ENCODE measurements around the gene DPH1.

The DPH1 gene

DNA sequence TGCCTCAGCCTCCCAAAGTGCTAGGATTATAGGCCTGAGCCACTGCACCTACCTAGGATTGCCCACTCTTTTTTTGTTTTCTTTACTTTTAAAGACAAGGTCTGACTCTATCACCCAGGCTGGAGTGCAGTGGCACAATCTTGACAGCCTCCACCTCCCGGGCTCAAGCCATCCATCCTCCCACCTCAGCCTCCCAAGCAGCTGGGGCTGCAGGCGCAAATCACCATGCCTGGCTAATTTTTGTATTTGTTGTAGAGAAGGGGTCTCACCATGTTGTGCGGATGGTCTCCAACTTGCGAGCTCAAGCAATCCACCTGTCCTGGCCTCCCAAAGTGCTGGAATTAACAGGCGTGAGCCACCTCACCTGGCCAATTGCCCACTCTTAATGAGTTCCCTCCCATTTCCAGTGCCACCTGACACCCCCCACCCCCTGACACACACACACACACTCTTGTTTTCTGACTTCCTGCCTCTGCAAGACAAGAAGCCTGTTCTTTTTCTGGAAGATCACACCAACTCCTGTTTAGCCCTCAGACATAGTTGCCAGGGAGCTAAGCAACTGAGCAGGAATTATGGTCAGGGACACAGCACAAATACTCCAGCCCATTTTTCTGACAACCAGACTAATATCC is 14.4 kb downstream of the DPH1 start:
- Histone ChIP-seq H3K9ac (ENCODE audit: low read length) (no peak overlapping the region), H3K27ac (ENCODE audit: low read length) (no peak overlapping the region), H3K4me3 (ENCODE audit: low read length) (no peak overlapping the region)

DNA sequence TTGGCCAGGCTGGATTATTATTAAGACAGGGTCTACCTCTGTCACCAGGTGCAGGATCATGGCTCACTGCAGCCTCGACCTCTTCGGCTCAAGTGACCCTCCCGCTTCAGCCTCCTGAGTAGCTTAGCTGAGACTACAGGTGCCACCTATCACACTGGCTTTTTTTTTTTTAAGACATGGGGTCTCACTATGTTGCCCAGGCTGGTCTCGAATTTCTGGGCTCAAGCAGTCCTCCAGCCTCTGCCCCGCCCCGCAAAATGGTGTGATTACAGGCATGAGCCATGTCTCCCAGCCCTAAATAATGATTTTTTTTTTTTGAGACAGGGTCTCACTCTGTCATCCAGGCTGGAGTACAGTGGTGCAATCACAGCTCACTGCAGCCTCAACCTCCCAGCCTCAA is 17.6 kb downstream of the DPH1 start:
- no peak overlapping the region for H3K27ac ChIP-seq (ENCODE audit: low read length)

More for the DNA sequence above, 14.4 kb downstream of the DPH1 start:
- Histone ChIP-seq H3K27me3 (ENCODE audit: control insufficient read depth, insufficient read depth, low read length) (peaks cover 33% of the 10 kb centered on the region), H3K9me3 (ENCODE audit: control insufficient read depth, low read depth, low read length) (no peaks in the 10 kb centered on the region), H3K36me3 (ENCODE audit: control insufficient read depth, low read depth, low read length) (no peaks in the 10 kb centered on the region), H3K4me1 (ENCODE audit: control insufficient read depth, low read depth, low read length) (peaks cover 5% of the 10 kb centered on the region)

GRCh38 chr17:2048805-2049204 is 18.9 kb downstream of the DPH1 start:
- H3K27ac ChIP-seq (ENCODE audit: low read length), result no peak overlapping the region
- no peaks in the 10 kb centered on the region for H3K4me1 ChIP-seq (ENCODE audit: control insufficient read depth, low read depth, low read length)
- no peaks in the 10 kb centered on the region for H3K9me3 ChIP-seq (ENCODE audit: control insufficient read depth, low read depth, low read length)
- no peak overlapping the region for H3K4me3 ChIP-seq (ENCODE audit: low read length)
- no peaks in the 10 kb centered on the region for H3K36me3 ChIP-seq (ENCODE audit: control insufficient read depth, low read depth, low read length)
- no peak overlapping the region for H3K9ac ChIP-seq (ENCODE audit: low read length)
- H3K27me3 ChIP-seq (ENCODE audit: control insufficient read depth, insufficient read depth, low read length), result peaks cover 72% of the 10 kb centered on the region

More for the DNA sequence above, 17.6 kb downstream of the DPH1 start:
- H3K9ac ChIP-seq (ENCODE audit: low read length), result no peak overlapping the region
- H3K9me3 ChIP-seq (ENCODE audit: control insufficient read depth, low read depth, low read length), result no peaks in the 10 kb centered on the region
- H3K4me3 ChIP-seq (ENCODE audit: low read length), result no peak overlapping the region
- no peaks in the 10 kb centered on the region for H3K36me3 ChIP-seq (ENCODE audit: control insufficient read depth, low read depth, low read length)
- peaks cover 60% of the 10 kb centered on the region for H3K27me3 ChIP-seq (ENCODE audit: control insufficient read depth, insufficient read depth, low read length)
- H3K4me1 ChIP-seq (ENCODE audit: control insufficient read depth, low read depth, low read length), result peaks cover 3% of the 10 kb centered on the region

GRCh38 chr17:2049333-2050299 is 19.7 kb downstream of the DPH1 start:
- Histone ChIP-seq H3K27ac (ENCODE audit: low read length) (no peak overlapping the region), H3K4me3 (ENCODE audit: low read length) (peak overlapping the region; percentile 39), H3K27me3 (ENCODE audit: control insufficient read depth, insufficient read depth, low read length) (peaks cover 78% of the 10 kb centered on the region), H3K9me3 (ENCODE audit: control insufficient read depth, low read depth, low read length) (no peaks in the 10 kb centered on the region), H3K9ac (ENCODE audit: low read length) (no peak overlapping the region), H3K4me1 (ENCODE audit: control insufficient read depth, low read depth, low read length) (no peaks in the 10 kb centered on the region), H3K36me3 (ENCODE audit: control insufficient read depth, low read depth, low read length) (no peaks in the 10 kb centered on the region)

GRCh38 chr17:2050300-2051060 is 20.5 kb downstream of the DPH1 start:
- no peaks in the 10 kb centered on the region for H3K9me3 ChIP-seq (ENCODE audit: control insufficient read depth, low read depth, low read length)
- H3K9ac ChIP-seq (ENCODE audit: low read length), result no peak overlapping the region
- no peaks in the 10 kb centered on the region for H3K36me3 ChIP-seq (ENCODE audit: control insufficient read depth, low read depth, low read length)
- H3K4me1 ChIP-seq (ENCODE audit: control insufficient read depth, low read depth, low read length), result no peaks in the 10 kb centered on the region
- no peak overlapping the region for H3K27ac ChIP-seq (ENCODE audit: low read length)
- H3K27me3 ChIP-seq (ENCODE audit: control insufficient read depth, insufficient read depth, low read length), result peaks cover 83% of the 10 kb centered on the region
- H3K4me3 ChIP-seq (ENCODE audit: low read length), result peak overlapping the region; percentile 13

DNA sequence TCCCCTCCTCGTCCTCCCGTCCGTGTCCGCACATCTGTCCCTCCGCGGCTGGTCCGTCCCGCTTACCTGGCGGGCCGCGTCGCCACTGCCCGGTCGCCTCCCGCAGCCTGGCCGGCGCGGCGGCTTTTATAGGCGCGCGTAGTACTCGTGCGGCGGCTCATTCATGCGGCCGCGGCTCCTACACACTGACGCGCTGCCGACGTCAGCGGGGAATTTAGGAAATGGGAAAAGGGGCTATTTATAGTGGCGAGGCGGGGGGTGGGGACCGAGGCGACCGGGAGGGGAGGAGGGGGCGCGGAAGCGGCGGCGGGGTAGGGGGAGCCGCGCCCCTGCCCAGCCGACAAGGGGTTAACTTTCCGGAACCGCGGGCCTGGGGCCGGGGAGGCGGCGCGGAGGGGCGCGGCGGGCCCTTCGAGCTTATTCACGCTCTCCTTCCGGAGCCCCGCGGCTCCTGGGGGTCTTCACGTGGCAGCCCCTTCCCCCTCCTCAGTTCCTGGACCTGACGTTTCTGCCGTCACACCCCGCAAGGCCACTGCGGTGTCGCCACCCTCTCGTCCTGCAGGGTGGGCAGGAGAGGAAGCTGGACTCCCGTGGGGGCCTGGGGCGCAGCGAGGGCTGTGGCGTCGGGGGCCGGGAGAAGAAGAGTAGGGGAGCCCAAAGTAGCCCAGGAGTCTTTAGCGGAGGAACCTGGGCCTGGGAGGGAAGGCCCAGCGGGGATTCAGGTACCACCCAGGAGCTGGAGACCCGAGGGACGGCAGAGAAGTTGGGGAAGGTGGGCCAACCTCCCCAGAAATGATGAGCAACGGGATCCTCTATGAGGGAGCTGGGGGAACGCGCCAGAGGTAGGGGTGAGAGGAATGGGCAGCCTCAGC is 21.3 kb downstream of the DPH1 start:
- Histone ChIP-seq H3K27ac (ENCODE audit: low read length) (no peak overlapping the region), H3K9me3 (ENCODE audit: control insufficient read depth, low read depth, low read length) (no peaks in the 10 kb centered on the region), H3K36me3 (ENCODE audit: control insufficient read depth, low read depth, low read length) (no peaks in the 10 kb centered on the region), H3K4me1 (ENCODE audit: control insufficient read depth, low read depth, low read length) (no peaks in the 10 kb centered on the region), H3K27me3 (ENCODE audit: control insufficient read depth, insufficient read depth, low read length) (peaks cover 85% of the 10 kb centered on the region), H3K9ac (ENCODE audit: low read length) (no peak overlapping the region), H3K4me3 (ENCODE audit: low read length) (no peak overlapping the region)

GRCh38 chr17:2051933-2052559 is 22.1 kb downstream of the DPH1 start:
- H3K36me3 ChIP-seq (ENCODE audit: control insufficient read depth, low read depth, low read length), result no peaks in the 10 kb centered on the region
- no peaks in the 10 kb centered on the region for H3K4me1 ChIP-seq (ENCODE audit: control insufficient read depth, low read depth, low read length)
- no peaks in the 10 kb centered on the region for H3K9me3 ChIP-seq (ENCODE audit: control insufficient read depth, low read depth, low read length)
- H3K27ac ChIP-seq (ENCODE audit: low read length), result no peak overlapping the region
- H3K4me3 ChIP-seq (ENCODE audit: low read length), result no peak overlapping the region
- peaks cover 91% of the 10 kb centered on the region for H3K27me3 ChIP-seq (ENCODE audit: control insufficient read depth, insufficient read depth, low read length)
- H3K9ac ChIP-seq (ENCODE audit: low read length), result no peak overlapping the region

- H3K27me3 ChIP-seq (ENCODE audit: control insufficient read depth, insufficient read depth, low read length), result peaks cover 87% of the 10 kb centered on the region
Measured at GRCh38 chr17:2053380-2054261, 23.7 kb downstream of the DPH1 start.

GRCh38 chr17:2054262-2054511 is 24.2 kb downstream of the DPH1 start:
- Histone ChIP-seq H3K27me3 (ENCODE audit: control insufficient read depth, insufficient read depth, low read length) (peaks cover 87% of the 10 kb centered on the region), H3K9ac (ENCODE audit: low read length) (no peak overlapping the region), H3K27ac (ENCODE audit: low read length) (no peak overlapping the region), H3K9me3 (ENCODE audit: control insufficient read depth, low read depth, low read length) (no peaks in the 10 kb centered on the region), H3K4me3 (ENCODE audit: low read length) (peak overlapping the region; percentile 39), H3K4me1 (ENCODE audit: control insufficient read depth, low read depth, low read length) (no peaks in the 10 kb centered on the region), H3K36me3 (ENCODE audit: control insufficient read depth, low read depth, low read length) (no peaks in the 10 kb centered on the region)

More at GRCh38 chr17:2053380-2054261, 23.7 kb downstream of the DPH1 start:
- no peaks in the 10 kb centered on the region for H3K9me3 ChIP-seq (ENCODE audit: control insufficient read depth, low read depth, low read length)
- H3K4me3 ChIP-seq (ENCODE audit: low read length), result peak overlapping the region; percentile 39
- no peaks in the 10 kb centered on the region for H3K36me3 ChIP-seq (ENCODE audit: control insufficient read depth, low read depth, low read length)
- no peak overlapping the region for H3K27ac ChIP-seq (ENCODE audit: low read length)
- H3K4me1 ChIP-seq (ENCODE audit: control insufficient read depth, low read depth, low read length), result no peaks in the 10 kb centered on the region
- H3K9ac ChIP-seq (ENCODE audit: low read length), result no peak overlapping the region
